HepG2 (cell line): ENCODE results near the gene TRIM44. TPM values are rescaled to one million over a fixed set of nuclear protein-coding genes. Genes with fewer than 3 reads are reported as not detected.

Experiments used
- ATF7-NPFF ChIP-seq: sonication (generic); formaldehyde crosslinking; IDR thresholded peaks from 2 replicates; pipeline ENCODE4 v1.8.1; 2023; ENCODE audit warnings: mild to moderate bottlenecking, low read depth, missing genetic modification reagents, moderate library complexity
- CREB1 ChIP-seq, 2 experiments: fragments of 450-650 bp in 1 of 2; IDR thresholded peaks; 2 replicates each; pipeline ENCODE4 v1.6.1; 2016 to 2017; ENCODE audit warnings: control low read depth in 1 of 2, mild to moderate bottlenecking in 1 of 2, missing compliant biosample characterization in 1 of 2, missing genetic modification characterization in 1 of 2
- EHMT2 ChIP-seq: fragments of 200-600 bp; sonication (generic); IDR thresholded peaks from 2 replicates; pipeline ENCODE4 v1.7.0; 2017; ENCODE audit warnings: antibody characterized with exemption, low read depth, low read length, borderline replicate concordance
- ELK4 ChIP-seq: sonication (generic); formaldehyde crosslinking; IDR thresholded peaks from 2 replicates; pipeline ENCODE4 v1.9.0; 2021; ENCODE audit warnings: missing genetic modification reagents, borderline replicate concordance
- HMGXB3 ChIP-seq: sonication (generic); formaldehyde crosslinking; IDR thresholded peaks from 2 replicates; pipeline ENCODE4 v1.4.0; 2020; ENCODE audit warnings: missing genetic modification reagents, borderline replicate concordance
- NR2F1 ChIP-seq, 2 experiments: fragments of 450-650 bp in 1 of 2; formaldehyde crosslinking in 1 of 2; IDR thresholded peaks; 2 replicates each; pipeline versions ENCODE4 v1.5.0 to v1.6.1; 2016 to 2020; ENCODE audit warnings: mild to moderate bottlenecking in 1 of 2, missing compliant biosample characterization in 1 of 2, missing genetic modification reagents in 1 of 2, moderate library complexity in 1 of 2
- REXO4 ChIP-seq: sonication (generic); formaldehyde crosslinking; IDR thresholded peaks from 2 replicates; pipeline ENCODE4 v1.8.0; 2022; ENCODE audit warnings: missing genetic modification reagents, mild to moderate bottlenecking, borderline replicate concordance
- SP4 ChIP-seq: sonication (generic); formaldehyde crosslinking; IDR thresholded peaks from 2 replicates; pipeline ENCODE4 v1.8.1; 2023; ENCODE audit warnings: mild to moderate bottlenecking, missing genetic modification reagents
- ZNF12 ChIP-seq: sonication (generic); formaldehyde crosslinking; IDR thresholded peaks from 2 replicates; pipeline ENCODE4 v1.5.0; 2020; ENCODE audit warnings: missing genetic modification reagents
- ZNF552 ChIP-seq: sonication (generic); formaldehyde crosslinking; IDR thresholded peaks from 2 replicates; pipeline ENCODE4 v1.9.0; 2022; ENCODE audit warnings: missing genetic modification reagents, mild to moderate bottlenecking, borderline replicate concordance
- ZNF563 ChIP-seq: sonication (generic); formaldehyde crosslinking; IDR thresholded peaks from 2 replicates; pipeline ENCODE4 v1.8.0; 2022; ENCODE audit warnings: mild to moderate bottlenecking, moderate library complexity, missing genetic modification reagents
- polyA plus RNA-seq, 8 experiments: library from polyadenylated mRNA; depleted of rRNA in 3 of 8; stranded (reverse) in 7 of 8; unstranded in 1 of 8; fragments of >200 nt; fragmentation: Illumina TruSeq in 4 of 8; extraction: Trizol in 4 of 8; gene quantifications; 2 replicates each; pipeline versions ENCODE4 v1.2.1 to v1.2.3, GENCODE V29; 2011 to 2016; ENCODE audit warnings: low read depth in 4 of 8, missing spikeins in 1 of 8, mixed read lengths in 1 of 8; ENCODE audit not compliant: insufficient read depth in 1 of 8
- total RNA-seq, 5 experiments: library from RNA; depleted of rRNA; stranded (reverse); fragments of >200 nt; fragmentation: Illumina TruSeq; extraction: Trizol; gene quantifications; 2 replicates each; pipeline ENCODE4 v1.2.3, GENCODE V29; 2016; ENCODE audit warnings: low read depth in 1 of 5
- TF ChIP-seq, protein P1 (sequence below): sonication (generic); formaldehyde crosslinking; IDR thresholded peaks from 2 replicates; pipeline ENCODE4 v1.4.0; 2020; ENCODE audit warnings: missing genetic modification reagents, borderline replicate concordance
- TF ChIP-seq, protein P2 (sequence below): sonication (generic); formaldehyde crosslinking; IDR thresholded peaks from 2 replicates; pipeline ENCODE4 v1.5.0; 2020; ENCODE audit warnings: mild to moderate bottlenecking, missing genetic modification reagents

The TRIM44 gene
- total and polyA plus RNA-seq, 2 of the 13 experiments (the other 11 are each of a cell fraction or from before 2014, with no cell fraction given), result 22.7 to 50.3 TPM

- TF ChIP-seq HMGXB3 (CRISPR knock-in tag), result peak; percentile 65
- peak; percentile 99 for TF ChIP-seq ZNF563
- TF ChIP-seq REXO4 (CRISPR knock-in tag), result peak; percentile 96; the same call in 1 of the 2 replicates
- TF ChIP-seq, protein P1, sequence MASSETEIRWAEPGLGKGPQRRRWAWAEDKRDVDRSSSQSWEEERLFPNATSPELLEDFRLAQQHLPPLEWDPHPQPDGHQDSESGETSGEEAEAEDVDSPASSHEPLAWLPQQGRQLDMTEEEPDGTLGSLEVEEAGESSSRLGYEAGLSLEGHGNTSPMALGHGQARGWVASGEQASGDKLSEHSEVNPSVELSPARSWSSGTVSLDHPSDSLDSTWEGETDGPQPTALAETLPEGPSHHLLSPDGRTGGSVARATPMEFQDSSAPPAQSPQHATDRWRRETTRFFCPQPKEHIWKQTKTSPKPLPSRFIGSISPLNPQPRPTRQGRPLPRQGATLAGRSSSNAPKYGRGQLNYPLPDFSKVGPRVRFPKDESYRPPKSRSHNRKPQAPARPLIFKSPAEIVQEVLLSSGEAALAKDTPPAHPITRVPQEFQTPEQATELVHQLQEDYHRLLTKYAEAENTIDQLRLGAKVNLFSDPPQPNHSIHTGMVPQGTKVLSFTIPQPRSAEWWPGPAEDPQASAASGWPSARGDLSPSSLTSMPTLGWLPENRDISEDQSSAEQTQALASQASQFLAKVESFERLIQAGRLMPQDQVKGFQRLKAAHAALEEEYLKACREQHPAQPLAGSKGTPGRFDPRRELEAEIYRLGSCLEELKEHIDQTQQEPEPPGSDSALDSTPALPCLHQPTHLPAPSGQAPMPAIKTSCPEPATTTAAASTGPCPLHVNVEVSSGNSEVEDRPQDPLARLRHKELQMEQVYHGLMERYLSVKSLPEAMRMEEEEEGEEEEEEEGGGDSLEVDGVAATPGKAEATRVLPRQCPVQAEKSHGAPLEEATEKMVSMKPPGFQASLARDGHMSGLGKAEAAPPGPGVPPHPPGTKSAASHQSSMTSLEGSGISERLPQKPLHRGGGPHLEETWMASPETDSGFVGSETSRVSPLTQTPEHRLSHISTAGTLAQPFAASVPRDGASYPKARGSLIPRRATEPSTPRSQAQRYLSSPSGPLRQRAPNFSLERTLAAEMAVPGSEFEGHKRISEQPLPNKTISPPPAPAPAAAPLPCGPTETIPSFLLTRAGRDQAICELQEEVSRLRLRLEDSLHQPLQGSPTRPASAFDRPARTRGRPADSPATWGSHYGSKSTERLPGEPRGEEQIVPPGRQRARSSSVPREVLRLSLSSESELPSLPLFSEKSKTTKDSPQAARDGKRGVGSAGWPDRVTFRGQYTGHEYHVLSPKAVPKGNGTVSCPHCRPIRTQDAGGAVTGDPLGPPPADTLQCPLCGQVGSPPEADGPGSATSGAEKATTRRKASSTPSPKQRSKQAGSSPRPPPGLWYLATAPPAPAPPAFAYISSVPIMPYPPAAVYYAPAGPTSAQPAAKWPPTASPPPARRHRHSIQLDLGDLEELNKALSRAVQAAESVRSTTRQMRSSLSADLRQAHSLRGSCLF (CRISPR knock-in tag), result peak; percentile 97
- peak; percentile 89; the same call in 1 of the 2 replicates for TF ChIP-seq ELK4 (CRISPR knock-in tag)
- TF ChIP-seq, protein P2, sequence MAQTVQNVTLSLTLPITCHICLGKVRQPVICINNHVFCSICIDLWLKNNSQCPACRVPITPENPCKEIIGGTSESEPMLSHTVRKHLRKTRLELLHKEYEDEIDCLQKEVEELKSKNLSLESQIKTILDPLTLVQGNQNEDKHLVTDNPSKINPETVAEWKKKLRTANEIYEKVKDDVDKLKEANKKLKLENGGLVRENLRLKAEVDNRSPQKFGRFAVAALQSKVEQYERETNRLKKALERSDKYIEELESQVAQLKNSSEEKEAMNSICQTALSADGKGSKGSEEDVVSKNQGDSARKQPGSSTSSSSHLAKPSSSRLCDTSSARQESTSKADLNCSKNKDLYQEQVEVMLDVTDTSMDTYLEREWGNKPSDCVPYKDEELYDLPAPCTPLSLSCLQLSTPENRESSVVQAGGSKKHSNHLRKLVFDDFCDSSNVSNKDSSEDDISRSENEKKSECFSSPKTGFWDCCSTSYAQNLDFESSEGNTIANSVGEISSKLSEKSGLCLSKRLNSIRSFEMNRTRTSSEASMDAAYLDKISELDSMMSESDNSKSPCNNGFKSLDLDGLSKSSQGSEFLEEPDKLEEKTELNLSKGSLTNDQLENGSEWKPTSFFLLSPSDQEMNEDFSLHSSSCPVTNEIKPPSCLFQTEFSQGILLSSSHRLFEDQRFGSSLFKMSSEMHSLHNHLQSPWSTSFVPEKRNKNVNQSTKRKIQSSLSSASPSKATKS, result peak; percentile 68; the same call in 1 of the 2 replicates
- TF ChIP-seq NR2F1 (CRISPR knock-in tag; IDR thresholded peaks at IDR 0.05), result no peak
- peak; percentile 85 for TF ChIP-seq SP4
- TF ChIP-seq EHMT2, result no peak
- TF ChIP-seq ATF7-NPFF (CRISPR knock-in tag), result peak; percentile 98
- TF ChIP-seq ZNF12 (CRISPR knock-in tag), result peak; percentile 91
- TF ChIP-seq ZNF552 (CRISPR knock-in tag), result peak; percentile 99
- peak; percentile 70 for TF ChIP-seq CREB1 (IDR thresholded peaks at IDR 0.05)
- TF ChIP-seq CREB1 (CRISPR knock-in tag; IDR thresholded peaks at IDR 0.05), result no peak
These were observed at the start of gene TRIM44 (continued) for GRCh38 chr11:35662649-35663407.
